Mucosa of gallbladder (tissue), 1 donor: Measurements from ENCODE around the gene DHPS. TPM values are rescaled to one million over a fixed set of nuclear protein-coding genes. Genes with fewer than 3 reads are reported as not detected.
A peak's percentile ranks its signal among the peaks of the same experiment; 100 is the strongest.
"Not testable (repeated sequence)": the region's sequence is repeated elsewhere in the genome, so short reads cannot be mapped to it uniquely, and the experiment has no call there.

Experiments
- DNase-seq: peaks from one replicate; pipeline ENCODE4 v3.0.0-alpha.2; 2020; ENCODE audit warnings: low spot score
- total RNA-seq: library from RNA; stranded (reverse); gene quantifications from one replicate; pipeline ENCODE4 v1.2.1, GENCODE V29; 2021
- donor health status: DM: no; HTN: no; CAD: no.

The DHPS gene
- total RNA-seq, 1 donor from 2014 or later = 89.0 TPM

DNA sequence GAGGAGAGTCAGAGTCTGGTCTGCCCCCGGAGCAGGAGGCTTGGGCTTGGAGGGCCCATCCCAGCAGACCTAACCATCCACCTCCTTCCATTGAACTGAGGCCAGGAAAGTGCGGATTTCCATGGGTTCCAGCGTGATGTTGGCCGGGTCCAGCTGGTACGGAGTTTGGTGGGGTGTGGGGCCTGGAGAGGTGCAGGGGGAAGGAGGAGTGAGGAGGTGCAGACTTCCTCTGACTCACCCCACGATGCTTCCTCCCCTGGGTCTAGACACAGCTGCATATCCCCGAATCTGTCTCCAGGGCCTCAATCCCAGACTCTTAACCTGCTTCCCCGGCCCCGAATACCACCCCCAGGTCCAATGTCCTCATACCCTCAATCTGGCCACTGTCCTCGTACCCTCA lies 35.1 kb downstream of the DHPS start:
- no peak for DNase-seq

DNA sequence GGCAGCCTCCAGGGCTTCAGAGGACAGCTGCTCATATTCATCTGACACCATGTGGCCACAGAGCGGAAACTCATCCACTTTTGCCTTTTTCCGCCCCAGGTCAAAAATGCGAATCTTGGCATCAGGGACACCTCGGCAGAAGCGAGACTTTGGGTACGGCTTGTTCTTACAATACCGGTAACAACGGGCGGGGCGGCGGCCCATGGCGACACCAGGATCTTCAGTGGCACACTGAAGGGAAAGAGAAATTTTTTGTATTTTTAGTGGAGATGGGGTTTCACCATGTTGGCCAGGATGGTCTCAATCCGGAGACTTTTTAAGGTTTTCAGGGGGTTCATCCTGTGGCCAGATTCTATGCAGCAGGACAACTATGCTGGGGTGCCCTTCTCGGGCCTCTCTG lies 38.0 kb downstream of the DHPS start:
- not testable (repeated sequence) for DNase-seq

DNA sequence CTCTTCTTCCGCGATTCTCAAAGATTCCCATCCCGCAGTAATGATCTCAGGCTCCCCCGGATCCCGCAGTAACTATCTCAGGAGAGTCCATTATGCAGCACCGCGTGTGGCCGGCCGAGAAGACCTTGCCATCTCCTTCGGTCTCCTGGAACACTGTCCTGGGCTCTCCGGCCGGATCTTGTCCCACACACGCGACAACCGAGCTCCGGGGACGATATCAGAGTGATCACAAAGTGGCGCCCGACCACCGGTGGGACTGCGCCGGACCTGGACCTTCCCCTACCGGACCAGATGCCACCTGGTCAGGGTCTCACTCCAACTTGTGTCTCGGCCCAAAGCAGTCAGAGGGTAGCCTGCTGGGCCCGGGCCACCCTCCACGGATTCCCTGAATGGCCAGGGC lies 39.2 kb downstream of the DHPS start:
- DNase-seq = no peak

DNA sequence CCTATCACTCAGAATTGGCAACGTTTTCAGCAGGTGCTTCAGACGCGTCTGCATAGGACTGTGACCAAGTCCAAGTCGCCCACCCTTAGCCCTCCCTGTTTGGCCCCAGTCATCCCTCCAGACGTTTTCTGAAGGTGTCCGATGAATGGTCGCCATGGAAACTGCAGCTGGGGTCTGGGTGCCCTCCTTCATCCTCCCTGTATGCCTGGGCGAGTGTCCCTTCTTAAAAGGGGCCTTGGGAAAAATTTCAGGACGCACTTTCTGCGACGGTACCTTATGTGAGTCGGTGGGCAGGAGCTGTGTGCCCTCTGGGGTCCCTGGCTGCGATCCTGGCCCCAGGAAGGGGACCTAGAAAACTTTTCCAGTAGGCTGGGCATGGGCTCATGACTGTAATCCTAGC lies 40.2 kb downstream of the DHPS start:
- DNase-seq = no peak

DNA sequence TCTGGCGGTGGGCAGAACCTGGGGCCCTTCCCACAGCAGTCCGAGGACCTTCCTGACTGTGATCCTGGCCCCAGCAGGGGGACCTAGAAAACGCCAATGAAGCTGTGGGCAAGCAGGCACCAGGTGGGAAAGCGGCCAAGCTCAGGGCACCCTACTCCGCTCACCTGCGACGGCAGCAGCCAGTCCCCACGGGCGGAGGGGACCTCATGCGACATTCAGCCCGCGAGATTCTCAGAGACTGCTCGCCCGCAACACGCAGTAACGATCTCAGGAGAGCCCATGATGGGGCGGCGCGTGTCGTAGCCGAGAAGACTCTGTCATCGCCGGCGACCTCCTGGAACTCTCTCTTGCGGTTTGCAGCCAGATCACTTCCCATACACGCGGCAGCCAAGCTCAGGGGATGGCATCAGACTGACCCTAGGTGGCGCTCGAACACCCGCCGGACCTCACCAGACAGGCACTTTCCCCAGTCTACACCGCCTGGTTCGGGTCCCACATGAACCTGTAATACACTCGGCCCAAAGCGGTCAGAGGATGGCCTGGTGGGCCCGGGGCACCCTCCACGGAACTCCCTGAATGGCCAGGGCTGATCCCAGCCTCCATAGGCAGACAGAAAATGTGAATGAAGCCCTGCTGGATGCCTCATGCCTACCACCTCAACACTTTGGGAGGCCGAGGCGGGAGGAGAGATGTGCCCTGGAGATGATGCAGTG lies 41.6 kb downstream of the DHPS start:
- DNase-seq = peak; percentile 83

DNA sequence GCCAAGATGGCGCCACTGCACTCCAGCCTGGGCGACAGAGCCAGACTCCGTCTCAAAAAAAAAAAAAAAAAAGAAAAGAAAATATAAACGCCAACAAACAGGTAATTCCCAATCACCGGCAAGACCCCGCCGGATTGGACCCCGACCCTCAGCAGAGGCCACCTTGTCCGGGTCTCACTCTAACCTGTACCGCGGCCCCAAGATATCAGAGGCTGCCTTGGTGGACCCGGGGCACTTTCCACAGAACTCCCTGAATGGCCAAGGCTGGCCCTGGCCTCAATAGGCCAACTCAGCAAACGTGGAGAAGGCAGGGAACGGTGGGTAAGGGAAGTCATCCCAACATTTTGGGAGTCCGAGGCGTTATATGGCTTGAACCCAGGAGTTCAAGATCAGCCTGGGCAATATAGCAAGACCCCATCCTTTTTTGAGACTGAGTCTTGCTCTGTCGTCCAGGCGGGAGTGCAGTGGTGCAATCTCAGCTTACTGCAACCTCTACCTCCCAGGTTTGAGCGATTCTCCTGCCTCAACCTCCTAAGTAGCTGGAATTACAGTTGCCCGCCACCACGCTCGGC lies 43.0 kb downstream of the DHPS start:
- DNase-seq = no peak

DNA sequence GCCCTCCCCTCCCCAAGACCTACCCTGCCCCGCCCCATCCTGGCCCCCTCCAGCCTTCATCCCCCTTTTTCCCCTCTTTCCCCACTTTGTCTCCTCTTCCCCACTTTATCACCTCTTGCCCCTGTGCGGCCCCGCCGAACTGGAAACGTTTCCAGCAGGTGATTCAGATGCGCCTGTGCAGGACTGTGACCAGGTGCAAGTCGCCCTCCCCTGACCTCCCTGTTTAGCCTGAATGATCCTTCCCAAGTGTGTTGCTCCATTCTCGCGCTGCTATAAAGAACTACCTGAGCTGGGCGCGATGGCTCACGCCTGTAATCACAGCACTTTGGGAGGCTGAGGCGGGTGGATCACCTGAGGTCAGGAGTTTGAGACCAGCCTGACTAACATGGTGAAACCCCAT lies 45.0 kb downstream of the DHPS start:
- DNase-seq = no peak

DNA sequence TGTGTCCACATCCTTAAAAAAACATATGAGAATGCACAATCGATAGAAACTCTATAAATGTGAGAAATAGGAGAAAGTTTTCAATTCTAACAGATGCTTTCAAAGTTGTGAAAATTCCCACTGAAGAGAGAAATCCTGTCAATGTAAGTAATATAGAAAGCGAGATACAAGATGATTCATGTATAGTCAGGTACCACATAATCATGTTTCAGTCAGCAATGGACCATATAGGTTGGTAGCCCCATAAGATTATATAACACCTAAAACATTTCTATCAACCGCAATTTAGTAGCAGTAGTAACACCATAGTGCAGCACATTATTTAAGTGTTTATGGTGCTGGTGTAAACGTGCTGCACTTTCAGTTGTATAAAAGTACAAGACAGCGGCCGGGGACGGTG lies 52.5 kb downstream of the DHPS start:
- DNase-seq = no peak

DNA sequence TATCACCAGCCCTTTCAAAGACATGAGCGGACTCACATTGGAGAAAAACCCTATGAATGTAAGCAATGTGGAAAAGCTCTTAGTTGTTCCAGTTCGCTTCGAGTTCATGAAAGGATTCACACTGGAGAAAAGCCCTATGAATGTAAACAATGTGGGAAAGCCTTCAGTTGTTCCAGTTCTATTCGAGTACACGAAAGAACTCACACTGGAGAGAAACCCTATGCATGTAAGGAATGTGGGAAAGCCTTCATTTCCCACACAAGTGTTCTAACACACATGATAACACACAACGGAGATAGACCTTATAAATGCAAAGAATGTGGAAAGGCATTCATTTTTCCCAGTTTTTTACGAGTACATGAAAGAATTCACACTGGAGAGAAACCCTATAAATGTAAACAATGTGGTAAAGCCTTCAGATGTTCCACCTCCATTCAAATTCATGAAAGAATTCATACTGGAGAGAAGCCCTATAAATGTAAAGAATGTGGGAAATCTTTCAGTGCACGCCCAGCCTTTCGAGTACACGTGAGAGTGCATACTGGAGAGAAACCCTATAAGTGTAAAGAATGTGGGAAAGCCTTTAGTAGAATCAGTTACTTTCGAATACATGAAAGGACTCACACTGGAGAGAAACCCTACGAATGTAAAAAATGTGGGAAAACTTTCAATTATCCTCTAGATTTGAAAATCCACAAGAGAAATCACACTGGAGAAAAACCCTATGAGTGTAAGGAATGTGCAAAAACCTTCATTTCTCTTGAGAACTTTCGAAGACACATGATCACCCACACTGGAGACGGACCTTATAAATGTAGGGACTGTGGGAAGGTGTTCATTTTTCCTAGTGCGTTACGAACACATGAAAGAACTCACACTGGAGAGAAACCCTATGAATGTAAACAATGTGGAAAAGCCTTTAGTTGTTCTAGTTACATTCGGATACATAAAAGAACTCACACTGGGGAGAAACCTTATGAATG lies 53.3 kb downstream of the DHPS start:
- DNase-seq = no peak

DNA sequence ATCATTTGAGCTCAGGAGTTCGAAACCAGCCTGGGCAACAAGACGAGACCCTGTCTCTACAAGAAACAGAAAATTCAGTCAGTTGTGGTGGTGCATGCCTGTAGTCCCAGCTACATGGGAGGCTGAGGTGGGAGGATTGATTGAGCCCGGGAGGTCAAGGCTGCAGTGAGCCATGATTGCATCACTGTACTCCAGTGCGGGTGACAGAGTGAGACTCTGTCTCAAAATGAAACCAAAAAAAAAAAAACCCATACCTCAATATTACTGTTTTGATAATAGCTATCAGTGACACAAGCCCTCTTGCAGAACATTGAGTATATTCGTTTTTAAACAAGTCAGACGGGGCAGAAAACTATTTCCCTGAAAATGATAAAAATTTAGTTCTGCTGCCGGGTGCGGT lies 54.7 kb downstream of the DHPS start:
- DNase-seq = no peak

Other genes starting within 250 kb of the DHPS start
- 6.7 TPM for gene ZNF443, start 240.9 kb downstream of the DHPS start, total RNA-seq
- gene ZNF709, start 197.1 kb downstream of the DHPS start, total RNA-seq = 3.7 TPM
- gene ZNF564, start 130.4 kb downstream of the DHPS start, total RNA-seq = 13.9 TPM
- 15.6 TPM for gene ZNF490, start 71.1 kb downstream of the DHPS start, total RNA-seq
- gene ZNF791, start 71.0 kb downstream of the DHPS start, total RNA-seq = 27.1 TPM
- gene MAN2B1, start 15.1 kb downstream of the DHPS start, total RNA-seq = 104 TPM
- 14.5 TPM for gene WDR83, start 15.1 kb downstream of the DHPS start, total RNA-seq
- gene GNG14, start 6.1 kb upstream of the DHPS start, total RNA-seq = not detected
- 8.9 TPM for gene FBXW9, start 14.8 kb upstream of the DHPS start, total RNA-seq
- gene TNPO2, start 42.1 kb upstream of the DHPS start, total RNA-seq = 65.5 TPM
- gene TRIR, start 52.8 kb upstream of the DHPS start, total RNA-seq = 172 TPM
- gene GET3, start 55.6 kb upstream of the DHPS start, total RNA-seq = 64.8 TPM
- gene BEST2, start 69.9 kb upstream of the DHPS start, total RNA-seq = not detected
- 128 TPM for gene HOOK2, start 93.7 kb upstream of the DHPS start, total RNA-seq
- 119 TPM for gene JUNB, start 109.6 kb upstream of the DHPS start, total RNA-seq
- gene PRDX2, start 119.9 kb upstream of the DHPS start, total RNA-seq = 319 TPM
- 4.1 TPM for gene THSD8, start 120.2 kb upstream of the DHPS start, total RNA-seq
- gene RNASEH2A, start 124.7 kb upstream of the DHPS start, total RNA-seq = 7.3 TPM
- gene RTBDN, start 152.7 kb upstream of the DHPS start, total RNA-seq = not detected
- 0.83 TPM for gene MAST1, start 156.6 kb upstream of the DHPS start, total RNA-seq
- gene DNASE2, start 199.6 kb upstream of the DHPS start, total RNA-seq = 48.7 TPM
- not detected for gene KLF1, start 205.3 kb upstream of the DHPS start, total RNA-seq
- 33.7 TPM for gene GCDH, start 209.3 kb upstream of the DHPS start, total RNA-seq
- not detected for gene SYCE2, start 237.4 kb upstream of the DHPS start, total RNA-seq